Stimulated activated CD8-positive, alpha-beta memory T cell treated with anti-CD3 and anti-CD28 coated beads, Interleukin-15, amount 100 ng/mL, for 48 hours (primary cell): Measurements from ENCODE around the gene TXNDC5.

ENCODE experiments used
- DNase-seq, 2 donors: peaks; one replicate each; pipeline ENCODE4 v3.0.0-alpha.2; 2020; ENCODE audit warnings: low read depth in 2 of 2

TXNDC5 gene

DNA sequence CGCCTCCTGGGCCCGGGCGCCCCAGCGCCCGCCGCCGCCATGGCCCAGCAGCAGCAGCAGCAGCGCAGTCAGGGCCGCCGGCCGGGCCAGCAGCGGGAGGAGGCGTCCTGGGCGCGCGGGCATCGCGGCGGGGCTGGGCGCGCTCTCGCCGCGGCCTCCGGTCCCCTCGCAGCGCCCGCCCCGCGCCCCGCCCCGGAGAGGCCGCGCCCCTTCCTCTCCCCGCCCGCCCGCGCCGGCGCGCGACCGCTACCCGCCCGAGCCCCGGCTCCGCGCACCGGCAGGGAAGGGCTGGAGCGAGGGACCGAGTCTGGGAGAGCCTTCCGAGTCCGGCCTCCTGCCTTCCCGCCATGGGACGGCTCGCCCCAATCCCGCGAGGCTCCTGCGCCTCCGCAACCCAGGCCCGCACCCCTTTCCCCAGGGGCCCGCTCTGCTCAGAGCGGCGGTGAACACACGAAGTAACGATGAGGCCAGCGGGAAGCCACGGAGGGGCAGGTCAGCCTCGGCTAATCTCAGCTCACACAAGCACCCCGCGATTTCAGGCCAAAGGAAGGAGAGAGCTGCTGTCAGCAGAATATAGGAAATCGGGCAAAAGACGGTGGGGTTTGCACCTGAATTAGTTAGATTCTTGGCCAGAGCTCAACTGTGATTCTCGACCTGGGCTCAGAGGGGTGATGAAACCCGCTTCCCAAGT is at the start of gene TXNDC5:
Gene TXNDC5, minus strand, starts transcription at position 135 of the 691 bp plus-strand sequence. Its CDS starts 12 bp downstream, at position 123.
- DNase-seq, result peak; percentile 52 to 63

DNA sequence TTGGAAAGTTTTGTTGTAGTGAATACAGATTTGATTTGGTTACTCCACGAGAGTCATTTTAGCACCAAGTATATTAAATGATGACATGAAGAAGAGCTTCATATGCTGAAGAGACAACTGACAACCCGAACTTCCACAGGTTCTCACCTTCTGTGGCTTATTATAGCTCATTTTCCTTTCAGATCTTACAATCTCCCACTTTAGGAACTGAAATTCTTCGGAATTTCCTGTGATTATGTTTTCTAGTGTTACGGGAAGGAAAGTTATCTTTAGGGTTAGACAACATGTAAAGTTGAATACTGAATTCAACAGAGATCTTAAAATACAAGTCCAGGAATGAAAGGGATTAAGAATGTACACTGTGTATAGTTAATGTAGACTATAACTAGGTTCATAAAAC is 49.6 kb upstream of the TXNDC5 start:
- DNase-seq, result no peak

- DNase-seq, result no peak
These were observed 48.9 kb upstream of the TXNDC5 start for GRCh38 chr6:7959453-7959852.

DNA sequence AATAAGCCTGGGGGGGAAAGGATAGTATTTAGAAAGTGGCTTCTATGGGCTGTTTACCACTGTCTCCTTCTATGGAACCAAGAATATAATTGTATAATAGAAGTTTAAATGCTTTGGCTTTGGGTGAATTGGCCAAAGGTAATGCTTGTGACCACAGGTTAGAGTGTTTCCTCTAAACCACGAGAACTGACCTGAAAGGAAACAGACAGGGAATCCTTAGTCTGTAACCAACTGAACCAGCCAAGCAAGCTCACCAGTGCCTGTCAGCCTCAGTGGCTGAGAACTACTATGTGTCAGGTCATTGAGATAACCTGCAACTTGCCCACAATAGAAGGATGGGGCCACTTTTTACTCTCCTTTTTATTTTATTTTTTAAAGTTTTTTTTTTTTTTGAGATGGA is 47.9 kb upstream of the TXNDC5 start:
- DNase-seq, result no peak

DNA sequence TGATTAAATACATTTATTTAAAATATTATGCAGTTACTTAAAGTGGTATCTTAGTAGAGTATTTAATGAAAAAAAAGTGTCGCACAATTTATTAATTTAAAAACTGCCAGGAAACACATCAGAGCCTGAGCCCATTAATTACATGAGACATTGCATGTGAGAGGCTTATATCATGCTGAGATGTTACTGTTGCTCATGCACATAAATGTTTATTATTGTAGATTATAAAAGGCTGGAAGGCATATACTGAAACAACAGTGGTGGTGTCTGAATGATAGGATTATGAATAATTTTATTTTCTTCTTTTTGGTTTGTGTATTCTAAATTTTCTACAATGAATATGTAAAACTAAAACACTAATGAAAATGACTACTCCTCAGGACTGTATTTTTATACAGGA is 45.7 kb upstream of the TXNDC5 start:
- no peak for DNase-seq

DNA sequence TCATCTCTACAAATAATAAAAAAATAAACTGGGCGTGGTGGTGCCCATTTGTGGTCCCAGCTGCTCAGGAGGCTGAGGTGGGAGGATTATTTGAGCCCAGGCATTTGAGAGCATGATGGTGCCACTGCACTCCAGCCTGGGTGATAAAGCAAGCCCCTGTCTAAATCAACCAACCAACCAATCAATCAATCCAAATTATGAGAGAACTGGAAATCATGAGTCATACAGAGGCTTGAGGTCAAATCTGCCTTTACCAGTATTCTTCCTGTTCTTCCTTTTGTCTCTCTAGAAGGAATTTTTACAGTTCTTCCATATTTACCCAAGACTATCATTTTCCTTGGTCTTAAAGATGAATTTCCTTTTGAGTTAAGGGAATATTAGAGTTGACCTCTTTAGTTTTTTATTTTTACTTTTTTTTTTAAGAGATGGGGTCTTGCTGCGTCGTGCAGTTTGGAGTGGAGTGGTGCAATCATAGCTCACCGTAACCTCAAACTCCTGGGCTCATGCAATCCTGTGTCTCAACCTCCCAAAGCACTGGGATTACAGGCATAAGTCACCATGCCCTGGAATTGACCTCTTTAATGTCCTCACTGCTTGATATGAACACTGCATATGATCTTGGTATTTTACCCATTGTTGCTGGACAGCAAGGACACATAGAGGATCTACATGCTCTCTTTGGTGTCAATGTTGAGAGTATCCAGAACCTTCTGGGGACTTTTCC is 44.1 kb upstream of the TXNDC5 start:
- DNase-seq, result no peak

GRCh38 chr6:7953753-7954152 is 43.2 kb upstream of the TXNDC5 start:
- DNase-seq, result no peak

- DNase-seq, result no peak
These were observed 29.3 kb upstream of the TXNDC5 start for GRCh38 chr6:7939864-7940228.

DNA sequence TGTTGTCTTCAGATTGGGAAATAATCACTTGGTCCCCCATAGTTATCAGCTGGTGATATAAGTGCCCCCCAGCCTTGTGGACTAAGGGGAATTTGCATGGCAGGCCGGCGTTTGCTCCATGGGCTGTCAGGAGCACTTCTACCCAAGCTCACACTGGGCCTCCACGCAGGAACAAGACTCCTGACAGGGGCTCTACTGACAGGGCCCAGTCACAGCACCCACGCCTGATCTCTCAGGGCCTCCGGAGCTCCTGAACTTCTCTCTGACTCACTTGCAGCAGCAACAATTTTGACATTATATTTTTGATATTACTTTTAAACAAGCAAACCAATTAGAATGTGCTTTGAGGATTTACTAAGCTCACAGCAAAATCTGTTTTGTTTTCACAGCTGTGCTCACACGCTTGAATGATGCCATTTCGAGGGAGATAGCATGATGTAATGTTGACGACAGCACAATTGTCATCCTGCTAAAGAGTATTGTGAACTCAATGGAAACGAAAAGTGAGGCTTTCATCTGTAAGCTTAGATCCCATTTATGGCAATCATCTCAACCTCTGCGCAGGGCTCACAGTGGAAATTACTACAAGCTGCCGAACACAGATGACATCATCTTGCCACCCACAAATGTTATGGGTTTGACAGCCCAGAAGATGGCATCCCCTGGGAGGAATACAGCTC is 28.7 kb upstream of the TXNDC5 start:
- no peak for DNase-seq

GRCh38 chr6:7938562-7939183 is 28.1 kb upstream of the TXNDC5 start:
- DNase-seq, result no peak

DNA sequence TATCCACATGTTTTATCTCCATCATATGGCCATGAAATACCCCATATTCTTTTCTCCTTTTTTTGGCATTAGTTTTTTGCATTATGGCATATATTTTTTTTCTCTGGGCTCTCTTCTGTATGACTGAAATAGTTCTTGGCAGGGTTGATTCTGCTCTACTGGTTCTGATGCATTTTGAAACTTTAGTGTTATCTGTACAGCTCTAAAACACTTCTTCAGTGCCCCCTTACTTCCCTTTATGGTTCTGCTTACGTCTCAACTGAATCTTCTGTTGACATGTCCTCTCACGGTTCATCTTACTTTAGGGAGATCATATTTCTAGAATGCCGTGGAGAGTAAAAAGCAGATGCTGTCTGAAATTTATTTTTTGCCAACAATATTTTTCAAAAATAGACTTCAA is 23.2 kb upstream of the TXNDC5 start:
- DNase-seq, result no peak

GRCh38 chr6:7932625-7933024 is 22.0 kb upstream of the TXNDC5 start:
- DNase-seq, result no peak

DNA sequence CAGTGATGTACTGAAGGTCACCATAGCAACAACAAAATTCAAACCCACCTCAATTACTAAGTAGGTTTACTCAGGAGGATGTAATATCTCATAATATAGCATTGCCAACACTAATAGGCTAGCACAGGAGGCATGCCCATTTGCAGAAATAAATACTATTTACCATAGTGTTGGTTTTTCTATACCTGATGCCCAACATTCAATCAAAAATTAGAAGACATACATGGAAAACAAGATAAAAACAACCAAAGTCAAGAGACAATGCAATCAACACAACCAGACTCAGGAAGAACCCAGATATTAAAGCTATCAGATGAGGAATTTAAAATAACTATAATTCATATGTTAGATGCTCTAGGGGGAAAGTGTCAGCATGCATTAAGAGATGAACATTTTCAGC is 14.3 kb upstream of the TXNDC5 start:
- no peak for DNase-seq

DNA sequence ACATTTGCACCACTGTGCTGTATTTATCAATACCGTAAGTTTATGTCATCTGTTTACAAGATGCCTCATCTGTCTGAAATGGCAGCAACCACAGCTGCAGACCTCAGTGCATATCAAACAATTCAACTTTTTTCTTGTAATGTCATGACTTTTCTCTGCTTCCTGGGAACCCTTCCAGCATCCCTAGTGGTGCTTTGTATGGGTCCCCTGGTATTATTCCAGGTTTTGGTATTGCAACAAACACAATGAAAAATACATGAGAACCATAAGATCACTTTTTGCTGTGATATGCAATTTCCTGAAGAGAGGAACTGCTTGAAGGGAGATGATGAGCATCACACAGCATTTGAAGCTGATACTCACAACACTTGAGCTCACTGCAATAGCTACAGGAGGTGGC is 12.0 kb upstream of the TXNDC5 start:
- no peak for DNase-seq

- no peak for DNase-seq
These were observed 11.1 kb upstream of the TXNDC5 start for GRCh38 chr6:7921632-7922092.

DNA sequence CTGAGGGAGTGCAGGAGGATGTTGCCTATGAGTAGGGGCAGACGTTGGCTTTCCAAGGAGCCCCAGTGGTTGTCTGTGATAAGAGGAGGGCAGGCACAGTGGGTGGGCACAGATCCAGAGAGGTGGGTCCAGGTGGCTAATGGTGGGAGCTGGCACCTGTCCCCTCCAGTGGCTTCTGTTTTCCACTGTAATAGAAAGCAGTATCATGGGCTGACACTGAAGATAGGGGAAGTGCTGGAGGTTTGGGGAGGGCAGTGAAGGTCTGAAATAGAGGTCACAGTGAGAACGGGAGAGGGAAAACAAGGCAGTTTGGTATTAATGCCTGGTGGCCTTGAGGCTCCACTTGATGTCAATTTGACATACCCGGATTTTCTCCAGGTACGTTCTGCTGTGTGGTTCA is 10.5 kb upstream of the TXNDC5 start:
- DNase-seq, result no peak

GRCh38 chr6:7920425-7920824 is 9.8 kb upstream of the TXNDC5 start:
- DNase-seq, result no peak

DNA sequence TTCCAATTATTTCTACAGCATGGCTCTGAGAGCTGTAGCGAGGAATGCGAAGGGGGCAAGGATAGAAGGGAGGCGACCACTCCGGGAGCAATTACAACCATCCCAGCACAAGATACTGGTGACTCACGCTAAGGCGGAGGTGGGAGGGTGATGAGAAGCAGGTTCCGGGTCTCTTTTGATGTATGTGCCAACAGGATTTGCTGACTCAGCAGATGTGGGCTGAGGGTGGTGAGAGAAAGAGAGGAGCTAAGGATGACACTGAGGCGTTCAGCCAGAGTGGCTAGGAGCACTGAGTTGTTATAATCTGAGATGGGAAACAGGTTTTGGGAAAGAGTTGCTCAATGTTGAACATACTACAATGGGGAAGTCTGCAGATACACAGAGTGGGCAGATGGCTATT is 9.3 kb upstream of the TXNDC5 start:
- DNase-seq, result peak in 1 of 2 donors; percentile 18

DNA sequence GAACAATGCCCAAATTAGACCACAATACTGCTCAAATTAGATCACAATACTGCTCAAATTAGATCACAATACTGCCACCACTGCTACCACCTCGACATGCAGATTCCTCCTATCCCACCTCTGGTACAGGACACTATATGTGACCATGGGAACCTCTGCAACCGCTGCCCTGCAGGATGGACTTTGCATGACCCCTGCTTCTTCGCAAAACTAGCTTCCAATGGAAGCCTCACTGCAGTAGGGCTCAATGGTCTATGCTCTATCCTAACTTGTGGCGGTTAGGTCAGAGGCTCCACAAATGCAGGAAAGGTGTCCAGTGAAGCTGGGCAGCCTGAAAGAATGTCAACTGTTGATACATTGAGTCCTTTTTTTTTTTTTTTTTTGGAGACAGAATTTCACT is 7.8 kb upstream of the TXNDC5 start:
- DNase-seq, result no peak

DNA sequence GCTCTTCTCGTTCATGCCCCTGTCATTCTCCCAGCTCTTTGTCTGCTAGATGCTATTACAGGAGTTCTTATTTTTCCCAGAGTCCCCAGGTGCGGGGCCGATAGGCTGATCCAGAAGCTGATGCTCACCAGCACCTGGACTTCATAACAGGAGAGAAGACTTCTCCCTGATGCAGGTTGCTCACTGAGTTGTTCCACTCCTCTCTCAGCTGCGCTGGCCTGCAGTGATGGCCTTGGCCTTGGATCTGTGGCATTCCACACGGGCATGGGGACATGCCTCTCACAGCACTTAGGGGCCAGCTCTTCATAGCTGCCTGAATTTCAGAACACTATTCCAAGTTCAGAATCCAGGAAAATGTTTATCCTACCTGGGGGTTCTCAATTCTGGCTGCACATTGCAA is 7.1 kb upstream of the TXNDC5 start:
- DNase-seq, result no peak

GRCh38 chr6:7916959-7917358 is 6.4 kb upstream of the TXNDC5 start:
- no peak for DNase-seq

DNA sequence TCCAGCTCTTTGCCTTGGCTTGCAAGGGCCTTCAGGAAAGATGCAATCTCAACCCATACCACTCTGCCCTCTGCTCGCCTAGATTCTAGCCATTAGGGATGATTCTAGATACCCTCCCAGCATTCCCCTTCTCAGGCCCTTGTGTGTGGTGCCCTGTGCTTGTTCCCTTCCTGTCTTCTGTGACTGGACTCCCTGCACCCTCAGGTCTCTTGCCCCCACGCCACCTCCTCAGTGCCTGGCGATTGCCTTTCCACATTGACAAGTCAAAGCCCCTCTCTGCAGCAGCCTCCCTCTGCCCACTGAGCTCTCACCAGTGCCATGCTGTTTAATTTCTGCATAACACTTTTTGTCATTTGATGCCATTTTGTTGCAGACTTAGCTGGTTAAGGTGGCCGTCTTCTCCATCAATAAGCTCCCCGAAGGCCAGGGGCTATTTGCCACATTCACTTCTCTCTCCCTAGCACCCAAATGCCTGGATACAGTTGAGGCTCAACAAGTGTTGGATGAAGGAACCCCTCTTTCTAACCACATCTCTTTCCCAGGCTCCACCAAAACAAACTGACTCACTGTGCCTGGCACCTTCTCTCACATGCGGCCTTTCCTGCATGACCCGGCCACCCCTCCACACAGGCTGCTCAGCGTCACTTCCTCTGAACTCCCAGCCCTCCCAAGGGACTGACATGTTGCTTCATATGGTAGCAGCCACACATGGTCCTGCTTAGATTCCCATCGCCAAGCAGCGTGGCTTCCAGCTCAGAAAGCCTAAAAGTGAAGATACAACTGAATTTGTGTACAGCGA is 4.6 kb upstream of the TXNDC5 start:
- no peak for DNase-seq
